Dermis microvascular lymphatic vessel endothelial cell (primary cell): ENCODE results near the gene CLCN7. TPM values are rescaled to one million over a fixed set of nuclear protein-coding genes. Genes with fewer than 3 reads are reported as not detected.

Experiments
- DNase-seq, 2 donors: peaks; one replicate each; pipeline versions ENCODE4 v3.0.0 to v3.0.0-alpha.2; 2010; ENCODE audit warnings: low read depth in 2 of 2
- total RNA-seq: library from RNA; depleted of rRNA; stranded (reverse); fragments of >200 nt; gene quantifications from 2 replicates; pipeline ENCODE4 v1.2.1, GENCODE V29; 2014

Gene CLCN7
- total RNA-seq, 1 donor from 2014 or later = 56.9 TPM

DNA sequence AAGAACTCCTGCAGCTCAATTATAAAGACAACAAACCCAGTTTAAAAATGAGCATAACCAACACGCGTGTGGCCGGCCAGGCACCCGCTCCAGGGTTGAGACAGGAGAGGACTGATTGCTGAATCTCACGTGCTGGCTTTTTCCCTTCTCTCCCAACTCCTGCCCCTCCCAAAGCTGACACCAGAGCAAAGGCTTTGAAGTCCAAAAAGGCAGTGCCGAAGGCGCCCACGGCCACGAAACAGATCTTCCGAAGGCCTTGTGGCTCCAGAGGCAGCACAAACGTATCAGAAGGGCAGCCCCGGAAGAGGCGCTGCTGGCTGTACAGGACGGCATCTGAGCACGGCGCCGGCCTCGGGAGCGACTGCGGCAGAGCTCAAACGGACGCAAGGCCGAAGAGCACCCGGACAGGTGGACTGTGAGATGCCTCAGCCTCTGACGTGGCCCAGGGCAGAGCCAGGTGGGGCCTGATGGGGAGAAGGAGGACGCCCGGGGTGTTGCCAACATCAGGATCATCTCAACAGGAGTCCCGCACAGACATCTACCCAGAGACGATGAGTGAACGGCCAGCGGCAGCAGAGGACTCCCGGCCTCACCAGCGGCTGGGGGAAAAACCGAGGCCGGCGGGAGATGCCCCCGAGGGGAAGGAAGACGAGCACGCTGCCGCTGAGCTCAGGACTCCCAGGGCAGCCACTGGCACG is 10.5 kb downstream of the CLCN7 start:
- DNase-seq = no peak

GRCh38 chr16:1461146-1461545 is 13.7 kb downstream of the CLCN7 start:
- DNase-seq = no peak

- no peak for DNase-seq
Observed at GRCh38 chr16:1460602-1461138, 14.2 kb downstream of the CLCN7 start.

GRCh38 chr16:1459967-1460366 is 14.9 kb downstream of the CLCN7 start:
- DNase-seq = no peak

DNA sequence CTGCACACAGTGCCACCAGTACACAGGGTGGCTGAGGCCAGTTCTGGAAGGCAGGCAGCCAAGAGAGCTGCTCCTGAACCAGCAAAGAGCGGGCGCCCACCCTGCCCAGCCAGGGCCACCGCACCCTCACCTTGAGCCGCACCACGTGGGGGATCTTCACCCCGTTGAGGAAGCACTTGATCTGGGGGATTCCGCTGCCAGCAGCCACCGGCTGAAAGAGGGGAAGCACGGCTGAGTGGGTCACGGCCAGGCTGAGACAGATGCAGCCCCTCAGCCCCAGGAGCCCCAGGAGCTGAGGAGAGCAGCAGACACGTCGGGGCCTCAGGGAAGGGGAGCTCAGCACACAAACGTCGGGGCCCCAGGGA is 15.9 kb downstream of the CLCN7 start:
- DNase-seq = no peak

DNA sequence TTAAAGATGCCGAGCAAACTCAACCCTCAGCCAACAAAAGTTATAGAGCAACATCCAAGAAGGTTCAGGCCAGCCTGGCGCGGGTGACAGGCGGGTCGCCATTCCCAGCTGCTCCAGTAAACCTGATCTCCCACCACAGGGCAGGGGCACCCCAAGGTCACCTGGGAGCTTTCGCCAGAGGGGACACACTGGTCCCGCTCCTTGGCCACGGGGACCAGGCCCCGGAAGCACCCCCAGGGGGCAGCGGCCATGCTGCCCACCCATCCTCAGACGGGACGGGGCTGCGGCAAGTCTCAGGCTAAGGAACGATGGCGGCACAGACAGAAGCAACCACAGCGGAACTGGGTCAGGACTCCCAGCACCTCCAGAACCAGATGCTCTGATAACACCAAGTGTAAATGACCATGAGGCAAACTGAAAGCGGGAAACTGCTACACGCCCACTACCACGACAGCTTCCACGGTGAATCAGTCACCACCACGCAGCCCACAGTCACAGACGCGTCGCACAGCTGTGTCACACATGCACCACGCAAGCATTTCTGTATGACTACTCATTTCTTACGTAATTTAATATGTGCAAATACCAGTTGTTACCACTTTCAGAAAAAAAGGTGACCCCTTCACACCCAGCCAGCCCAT is 16.4 kb downstream of the CLCN7 start:
- no peak for DNase-seq

DNA sequence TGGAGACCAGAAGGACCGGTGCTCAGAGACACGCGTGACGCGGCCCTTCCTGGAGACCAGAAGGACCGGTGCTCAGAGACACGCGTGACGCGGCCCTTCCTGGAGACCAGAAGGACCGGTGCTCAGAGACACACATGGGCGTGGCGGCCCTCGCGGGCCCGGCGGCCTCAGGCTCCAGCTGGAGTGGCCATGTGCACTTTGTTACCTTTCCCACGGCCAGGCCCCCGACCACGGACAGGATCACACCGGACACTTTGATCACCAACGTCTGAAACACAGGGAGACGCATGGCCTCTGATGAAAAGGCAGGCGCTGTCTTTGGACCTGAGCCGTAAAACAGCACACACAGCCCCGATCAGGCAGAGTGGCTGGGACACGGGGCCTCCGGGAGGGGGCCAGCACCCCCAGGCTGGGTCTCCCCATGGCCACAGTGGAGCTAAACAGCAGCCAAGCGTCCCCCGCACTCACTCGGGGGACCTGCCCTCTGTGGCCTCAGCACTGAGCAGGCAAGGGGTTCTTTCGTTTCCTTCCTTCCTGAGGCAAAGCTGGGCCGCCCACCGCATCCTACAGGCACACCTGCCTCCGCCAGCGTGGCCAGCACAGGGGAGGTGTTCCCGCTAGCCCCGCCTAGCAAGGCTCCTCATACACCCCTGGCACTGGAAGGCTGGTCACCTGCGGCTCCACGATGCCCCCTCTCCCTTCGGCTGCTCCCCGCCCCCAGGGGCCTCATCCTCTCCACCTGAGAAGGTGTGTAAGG is 17.2 kb downstream of the CLCN7 start:
- no peak for DNase-seq

- no peak for DNase-seq
Observed at GRCh38 chr16:1456951-1457350, 17.9 kb downstream of the CLCN7 start.

GRCh38 chr16:1455190-1456171 is 19.3 kb downstream of the CLCN7 start:
- DNase-seq = no peak

DNA sequence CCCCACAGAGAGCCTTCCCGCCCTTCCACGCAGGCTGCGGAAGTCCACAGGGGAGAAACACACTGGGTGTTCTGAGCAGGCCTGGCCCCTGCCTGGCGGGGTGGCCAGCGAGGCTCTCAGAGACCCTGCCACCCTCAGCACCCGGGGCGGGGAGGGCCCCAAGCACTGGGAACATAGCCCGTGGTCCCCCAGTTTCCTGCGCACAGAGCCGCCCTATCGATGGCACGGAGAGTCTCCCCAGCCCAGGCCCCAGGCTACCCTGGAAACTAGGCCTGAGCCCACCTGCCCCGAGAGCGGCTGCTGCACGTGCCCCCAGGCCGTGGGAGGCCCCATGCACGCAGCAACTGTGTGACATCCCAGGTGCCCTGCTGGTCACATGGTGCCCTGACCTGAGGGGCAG is 20.3 kb downstream of the CLCN7 start:
- no peak for DNase-seq

GRCh38 chr16:1453316-1453715 is 21.5 kb downstream of the CLCN7 start:
- no peak for DNase-seq

GRCh38 chr16:1452530-1452929 is 22.3 kb downstream of the CLCN7 start:
- DNase-seq = no peak

DNA sequence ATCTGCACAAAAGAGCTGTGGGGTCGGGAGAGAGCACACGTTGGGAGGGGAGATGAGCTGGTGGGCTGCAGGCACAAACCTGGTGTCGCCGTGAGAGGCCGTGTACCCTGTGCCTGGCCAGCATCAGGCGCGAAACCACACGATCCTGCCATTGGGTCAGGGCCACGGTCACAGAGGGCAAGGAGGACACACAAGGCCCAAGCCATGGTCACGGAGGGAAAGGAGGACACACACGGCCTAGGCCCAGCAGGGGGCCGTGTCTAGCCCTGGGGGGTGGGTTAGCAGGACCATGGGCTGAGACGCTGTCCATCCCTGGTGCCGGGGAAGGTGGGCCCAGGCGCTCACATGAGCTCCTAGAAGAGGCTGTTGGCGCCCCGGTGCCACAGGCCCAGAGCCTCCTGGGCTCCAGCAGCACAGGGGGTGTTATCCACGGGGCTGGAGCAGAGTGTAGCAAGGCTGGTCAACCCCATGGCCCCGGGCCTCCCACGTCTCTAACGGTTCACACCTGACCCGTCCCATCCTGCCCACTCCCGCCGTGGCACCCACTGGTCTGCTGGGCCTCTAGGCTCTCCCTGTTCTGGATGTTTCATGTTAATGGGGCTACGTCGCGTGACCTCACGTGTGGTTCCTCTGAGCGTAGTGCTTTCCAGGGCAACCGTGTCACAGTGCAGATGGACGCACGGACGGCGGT is 23.0 kb downstream of the CLCN7 start:
- no peak for DNase-seq

DNA sequence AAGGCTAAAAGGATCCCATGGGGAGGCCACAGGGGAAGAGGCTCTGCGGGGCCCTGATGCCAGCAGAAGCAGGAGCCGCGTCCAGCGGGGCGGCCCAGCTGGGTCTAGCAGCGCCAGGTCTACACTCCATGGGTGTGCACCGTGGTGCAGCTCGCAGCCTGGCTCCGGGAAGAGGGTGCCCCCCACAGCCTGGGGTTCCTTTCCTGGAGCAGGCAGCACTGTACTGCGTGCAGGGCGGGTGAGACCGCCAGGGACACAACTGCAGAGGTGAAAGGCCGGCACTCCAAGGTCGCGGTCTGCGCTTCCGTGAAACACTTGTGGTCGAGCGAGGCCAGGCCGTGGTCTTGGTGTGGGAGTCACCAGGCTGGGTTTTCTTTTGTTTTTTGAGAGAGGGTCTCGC is 24.0 kb downstream of the CLCN7 start:
- no peak for DNase-seq

DNA sequence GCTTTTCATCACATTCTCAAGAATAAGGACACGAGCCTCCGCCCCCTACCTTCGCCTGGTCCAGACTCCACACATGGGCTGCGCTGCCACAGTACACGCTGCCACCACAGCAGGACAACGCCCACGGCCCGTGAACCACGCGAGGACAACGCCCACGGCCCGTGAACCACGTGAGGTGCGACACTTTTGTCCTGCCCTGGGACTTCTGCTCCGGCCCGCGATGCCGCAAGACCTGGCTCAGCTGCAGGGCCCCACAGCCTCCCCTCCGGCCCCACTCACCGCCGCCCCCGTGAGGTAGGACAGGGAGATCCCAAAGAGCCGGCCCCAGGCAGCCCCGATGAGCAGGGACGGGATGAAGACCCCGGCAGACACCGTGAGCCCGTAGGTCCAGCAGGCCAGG is 24.6 kb downstream of the CLCN7 start:
- no peak for DNase-seq

DNA sequence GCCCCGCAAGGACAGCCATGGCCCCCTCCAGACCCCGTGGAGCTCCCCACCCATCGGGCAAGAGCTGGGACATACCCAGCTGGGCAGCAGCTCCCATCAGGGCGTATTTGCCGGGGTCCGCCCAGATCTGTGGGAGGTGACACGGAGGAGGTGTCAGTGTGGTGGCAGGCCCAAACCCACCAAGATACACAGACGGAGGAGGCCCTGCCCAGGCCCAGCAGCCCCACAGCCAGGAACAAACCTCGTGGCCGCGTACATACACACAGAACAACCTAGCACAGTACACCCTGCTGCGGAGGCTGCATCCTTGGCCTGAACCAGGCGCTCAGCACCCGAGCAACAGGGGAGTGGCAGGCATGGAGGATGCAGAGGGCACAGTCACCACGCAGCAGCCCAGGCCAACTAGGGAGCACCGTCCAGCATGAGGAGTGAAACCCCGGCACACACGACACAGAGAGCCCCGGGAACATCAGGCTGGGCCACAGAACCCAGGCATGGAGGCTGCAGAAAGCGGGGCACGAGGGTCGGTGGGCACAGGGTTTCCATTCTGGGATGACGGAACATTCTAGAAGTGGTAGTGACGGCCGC is 25.5 kb downstream of the CLCN7 start:
- no peak for DNase-seq

GRCh38 chr16:1448536-1449116 is 26.2 kb downstream of the CLCN7 start:
- DNase-seq = no peak

GRCh38 chr16:1447965-1448364 is 26.9 kb downstream of the CLCN7 start:
- DNase-seq = no peak

- DNase-seq = no peak
Observed at GRCh38 chr16:1446296-1447080, 28.3 kb downstream of the CLCN7 start.
